Measurements from ENCODE around the gene MAOB. TPM values are rescaled to one million over a fixed set of nuclear protein-coding genes. Genes with fewer than 3 reads are reported as not detected.

MAOB gene
- total and polyA plus RNA-seq, 10 of the 15 experiments (the other 5 are each of a cell fraction or from before 2014, with no cell fraction given) = 0.21 TPM; not detected in 9

DNA sequence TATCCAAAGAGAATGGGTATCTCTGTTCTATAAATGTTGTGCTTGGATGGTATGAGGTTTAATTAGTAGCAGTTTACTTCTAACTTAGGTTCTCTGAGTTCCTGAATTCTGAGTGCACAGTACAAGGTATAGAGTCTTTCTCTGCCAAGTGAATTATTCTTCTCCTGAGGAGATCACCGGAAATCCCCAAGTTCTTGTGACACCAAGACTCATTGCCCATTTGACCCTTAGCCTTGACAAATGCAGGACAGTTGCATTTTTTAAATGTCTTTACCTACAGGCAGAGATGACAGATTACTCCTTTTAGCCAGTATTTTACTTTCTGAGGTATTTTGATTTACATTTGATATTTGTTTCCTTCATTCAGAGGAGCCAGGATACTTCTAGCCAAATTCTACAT lies 153.3 kb downstream of the MAOB start:
- ChIA-PET SMC1A (ENCODE audit: uncharacterized antibody, unreplicated experiment) (no interaction called here), POLR2A (no interaction called here), CTCF (no interaction called here), RAD21 (ENCODE audit: unreplicated experiment) (no interaction called here)
- no peak overlapping the region for H3K27ac ChIP-seq (ENCODE audit: control insufficient read depth, insufficient read depth)
- H3K4me1 ChIP-seq (ENCODE audit: control insufficient read depth, insufficient read depth, low read length) = no peaks in the 10 kb centered on the region
- no TSS peak for BruUV-seq (replicated peaks)
- no peak overlapping the region for H3K4me3 ChIP-seq
- H3K79me2 ChIP-seq (ENCODE audit: control insufficient read depth, insufficient read depth, low read length) = no peaks in the 10 kb centered on the region
- H2AFZ ChIP-seq (ENCODE audit: control insufficient read depth, low read depth, low read length) = no peak overlapping the region
- H3K36me3 ChIP-seq (ENCODE audit: control insufficient read depth in 2 of 2, insufficient read depth in 2 of 2, low read length in 1 of 2) = no peaks in the 10 kb centered on the region
- H3K4me2 ChIP-seq (ENCODE audit: control insufficient read depth, insufficient read depth) = no peak overlapping the region
- H4K20me1 ChIP-seq (ENCODE audit: control insufficient read depth, insufficient read depth) = no peaks in the 10 kb centered on the region
- no peak overlapping the region for H3K9ac ChIP-seq (ENCODE audit: control insufficient read depth, insufficient read depth, low read length)
- no peak for FAIRE-seq
- WGBS (ENCODE audit: insufficient coverage, insufficient replicate concordance, low lambda C conversion rate, missing lambda C conversion rate) = 21% methylated on average over 1 of the region's 1 CpG
- H3K9me3 ChIP-seq (replicated peaks; ENCODE audit: control insufficient read depth, insufficient read depth, low read length) = no peaks in the 10 kb centered on the region
- DNase-seq (ENCODE audit: low read depth, low spot score) = no peak
- ATAC-seq = no peak
- no peaks in the 10 kb centered on the region for H3K27me3 ChIP-seq (replicated peaks in 1 of 2; ENCODE audit: control insufficient read depth in 2 of 2, insufficient read depth in 2 of 2, low read length in 1 of 2)
- intact Hi-C loops (cut with micrococcal nuclease; ENCODE audit: unreplicated experiment) (no loop called here), in situ Hi-C loops (cut with MboI) (no loop called here)
- no peak for TF ChIP-seq CREB1 (IDR thresholded peaks at IDR 0.05; ENCODE audit: low read depth)
- TF ChIP-seq, protein P1, sequence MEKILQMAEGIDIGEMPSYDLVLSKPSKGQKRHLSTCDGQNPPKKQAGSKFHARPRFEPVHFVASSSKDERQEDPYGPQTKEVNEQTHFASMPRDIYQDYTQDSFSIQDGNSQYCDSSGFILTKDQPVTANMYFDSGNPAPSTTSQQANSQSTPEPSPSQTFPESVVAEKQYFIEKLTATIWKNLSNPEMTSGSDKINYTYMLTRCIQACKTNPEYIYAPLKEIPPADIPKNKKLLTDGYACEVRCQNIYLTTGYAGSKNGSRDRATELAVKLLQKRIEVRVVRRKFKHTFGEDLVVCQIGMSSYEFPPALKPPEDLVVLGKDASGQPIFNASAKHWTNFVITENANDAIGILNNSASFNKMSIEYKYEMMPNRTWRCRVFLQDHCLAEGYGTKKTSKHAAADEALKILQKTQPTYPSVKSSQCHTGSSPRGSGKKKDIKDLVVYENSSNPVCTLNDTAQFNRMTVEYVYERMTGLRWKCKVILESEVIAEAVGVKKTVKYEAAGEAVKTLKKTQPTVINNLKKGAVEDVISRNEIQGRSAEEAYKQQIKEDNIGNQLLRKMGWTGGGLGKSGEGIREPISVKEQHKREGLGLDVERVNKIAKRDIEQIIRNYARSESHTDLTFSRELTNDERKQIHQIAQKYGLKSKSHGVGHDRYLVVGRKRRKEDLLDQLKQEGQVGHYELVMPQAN (conservative IDR thresholded peaks at IDR 0.05) = no peak
- TF ChIP-seq, protein P2, sequence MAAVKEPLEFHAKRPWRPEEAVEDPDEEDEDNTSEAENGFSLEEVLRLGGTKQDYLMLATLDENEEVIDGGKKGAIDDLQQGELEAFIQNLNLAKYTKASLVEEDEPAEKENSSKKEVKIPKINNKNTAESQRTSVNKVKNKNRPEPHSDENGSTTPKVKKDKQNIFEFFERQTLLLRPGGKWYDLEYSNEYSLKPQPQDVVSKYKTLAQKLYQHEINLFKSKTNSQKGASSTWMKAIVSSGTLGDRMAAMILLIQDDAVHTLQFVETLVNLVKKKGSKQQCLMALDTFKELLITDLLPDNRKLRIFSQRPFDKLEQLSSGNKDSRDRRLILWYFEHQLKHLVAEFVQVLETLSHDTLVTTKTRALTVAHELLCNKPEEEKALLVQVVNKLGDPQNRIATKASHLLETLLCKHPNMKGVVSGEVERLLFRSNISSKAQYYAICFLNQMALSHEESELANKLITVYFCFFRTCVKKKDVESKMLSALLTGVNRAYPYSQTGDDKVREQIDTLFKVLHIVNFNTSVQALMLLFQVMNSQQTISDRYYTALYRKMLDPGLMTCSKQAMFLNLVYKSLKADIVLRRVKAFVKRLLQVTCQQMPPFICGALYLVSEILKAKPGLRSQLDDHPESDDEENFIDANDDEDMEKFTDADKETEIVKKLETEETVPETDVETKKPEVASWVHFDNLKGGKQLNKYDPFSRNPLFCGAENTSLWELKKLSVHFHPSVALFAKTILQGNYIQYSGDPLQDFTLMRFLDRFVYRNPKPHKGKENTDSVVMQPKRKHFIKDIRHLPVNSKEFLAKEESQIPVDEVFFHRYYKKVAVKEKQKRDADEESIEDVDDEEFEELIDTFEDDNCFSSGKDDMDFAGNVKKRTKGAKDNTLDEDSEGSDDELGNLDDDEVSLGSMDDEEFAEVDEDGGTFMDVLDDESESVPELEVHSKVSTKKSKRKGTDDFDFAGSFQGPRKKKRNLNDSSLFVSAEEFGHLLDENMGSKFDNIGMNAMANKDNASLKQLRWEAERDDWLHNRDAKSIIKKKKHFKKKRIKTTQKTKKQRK (IDR thresholded peaks at IDR 0.05; ENCODE audit: low read depth, low read length) = no peak
- TF ChIP-seq, protein P3, sequence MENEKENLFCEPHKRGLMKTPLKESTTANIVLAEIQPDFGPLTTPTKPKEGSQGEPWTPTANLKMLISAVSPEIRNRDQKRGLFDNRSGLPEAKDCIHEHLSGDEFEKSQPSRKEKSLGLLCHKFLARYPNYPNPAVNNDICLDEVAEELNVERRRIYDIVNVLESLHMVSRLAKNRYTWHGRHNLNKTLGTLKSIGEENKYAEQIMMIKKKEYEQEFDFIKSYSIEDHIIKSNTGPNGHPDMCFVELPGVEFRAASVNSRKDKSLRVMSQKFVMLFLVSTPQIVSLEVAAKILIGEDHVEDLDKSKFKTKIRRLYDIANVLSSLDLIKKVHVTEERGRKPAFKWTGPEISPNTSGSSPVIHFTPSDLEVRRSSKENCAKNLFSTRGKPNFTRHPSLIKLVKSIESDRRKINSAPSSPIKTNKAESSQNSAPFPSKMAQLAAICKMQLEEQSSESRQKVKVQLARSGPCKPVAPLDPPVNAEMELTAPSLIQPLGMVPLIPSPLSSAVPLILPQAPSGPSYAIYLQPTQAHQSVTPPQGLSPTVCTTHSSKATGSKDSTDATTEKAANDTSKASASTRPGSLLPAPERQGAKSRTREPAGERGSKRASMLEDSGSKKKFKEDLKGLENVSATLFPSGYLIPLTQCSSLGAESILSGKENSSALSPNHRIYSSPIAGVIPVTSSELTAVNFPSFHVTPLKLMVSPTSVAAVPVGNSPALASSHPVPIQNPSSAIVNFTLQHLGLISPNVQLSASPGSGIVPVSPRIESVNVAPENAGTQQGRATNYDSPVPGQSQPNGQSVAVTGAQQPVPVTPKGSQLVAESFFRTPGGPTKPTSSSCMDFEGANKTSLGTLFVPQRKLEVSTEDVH (IDR thresholded peaks at IDR 0.05; ENCODE audit: low read depth, partially characterized antibody) = no peak
- no peak for TF ChIP-seq TCF7 (IDR thresholded peaks at IDR 0.05; ENCODE audit: borderline replicate concordance)
- no peak for TF ChIP-seq RB1 (IDR thresholded peaks at IDR 0.05; ENCODE audit: borderline replicate concordance)
- TF ChIP-seq GATAD2B (conservative IDR thresholded peaks at IDR 0.05; ENCODE audit: low read depth) = no peak
- TF ChIP-seq SRF (IDR thresholded peaks at IDR 0.05; ENCODE audit: low read depth in 2 of 2, low read length in 2 of 2) = no peak
- TF ChIP-seq WRNIP1 (IDR thresholded peaks at IDR 0.05; ENCODE audit: borderline replicate concordance, low read depth, low read length) = no peak
- TF ChIP-seq RUNX3 (IDR thresholded peaks at IDR 0.05; ENCODE audit: low read length) = no peak
- TF ChIP-seq CHD4 (IDR thresholded peaks at IDR 0.05) = no peak
- TF ChIP-seq RELA (IDR thresholded peaks at IDR 0.05; ENCODE audit: borderline replicate concordance, partially characterized antibody) = no peak
- no peak for TF ChIP-seq NR2F1 (conservative IDR thresholded peaks at IDR 0.05)
- TF ChIP-seq MTA3 (IDR thresholded peaks at IDR 0.05; ENCODE audit: borderline replicate concordance, low read length) = no peak
- TF ChIP-seq, protein P4, sequence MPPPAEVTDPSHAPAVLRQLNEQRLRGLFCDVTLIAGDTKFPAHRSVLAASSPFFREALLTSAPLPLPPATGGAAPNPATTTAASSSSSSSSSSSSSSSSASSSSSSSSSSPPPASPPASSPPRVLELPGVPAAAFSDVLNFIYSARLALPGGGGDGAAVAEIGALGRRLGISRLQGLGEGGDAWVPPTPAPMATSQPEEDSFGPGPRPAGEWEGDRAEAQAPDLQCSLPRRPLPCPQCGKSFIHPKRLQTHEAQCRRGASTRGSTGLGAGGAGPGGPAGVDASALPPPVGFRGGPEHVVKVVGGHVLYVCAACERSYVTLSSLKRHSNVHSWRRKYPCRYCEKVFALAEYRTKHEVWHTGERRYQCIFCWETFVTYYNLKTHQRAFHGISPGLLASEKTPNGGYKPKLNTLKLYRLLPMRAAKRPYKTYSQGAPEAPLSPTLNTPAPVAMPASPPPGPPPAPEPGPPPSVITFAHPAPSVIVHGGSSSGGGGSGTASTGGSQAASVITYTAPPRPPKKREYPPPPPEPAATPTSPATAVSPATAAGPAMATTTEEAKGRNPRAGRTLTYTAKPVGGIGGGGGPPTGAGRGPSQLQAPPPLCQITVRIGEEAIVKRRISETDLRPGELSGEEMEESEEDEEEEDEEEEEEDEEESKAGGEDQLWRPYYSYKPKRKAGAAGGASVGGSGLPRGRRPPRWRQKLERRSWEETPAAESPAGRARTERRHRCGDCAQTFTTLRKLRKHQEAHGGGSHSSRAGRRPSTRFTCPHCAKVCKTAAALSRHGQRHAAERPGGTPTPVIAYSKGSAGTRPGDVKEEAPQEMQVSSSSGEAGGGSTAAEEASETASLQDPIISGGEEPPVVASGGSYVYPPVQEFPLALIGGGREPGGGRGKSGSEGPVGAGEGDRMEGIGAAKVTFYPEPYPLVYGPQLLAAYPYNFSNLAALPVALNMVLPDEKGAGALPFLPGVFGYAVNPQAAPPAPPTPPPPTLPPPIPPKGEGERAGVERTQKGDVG (CRISPR knock-in tag; IDR thresholded peaks at IDR 0.05) = no peak
